NCI-H1436 treated with DMSO at 0.1 percent for 48 hours (cell line): Measurements from ENCODE around the gene BICRA.
"Not testable (repeated sequence)": the region's sequence is repeated elsewhere in the genome, so short reads cannot be mapped to it uniquely, and the experiment has no call there.

Experiments used
- DNase-seq: peaks from one replicate; lab custom pipeline; 2025; lab: John Stamatoyannopoulos, UW

BICRA gene

DNA sequence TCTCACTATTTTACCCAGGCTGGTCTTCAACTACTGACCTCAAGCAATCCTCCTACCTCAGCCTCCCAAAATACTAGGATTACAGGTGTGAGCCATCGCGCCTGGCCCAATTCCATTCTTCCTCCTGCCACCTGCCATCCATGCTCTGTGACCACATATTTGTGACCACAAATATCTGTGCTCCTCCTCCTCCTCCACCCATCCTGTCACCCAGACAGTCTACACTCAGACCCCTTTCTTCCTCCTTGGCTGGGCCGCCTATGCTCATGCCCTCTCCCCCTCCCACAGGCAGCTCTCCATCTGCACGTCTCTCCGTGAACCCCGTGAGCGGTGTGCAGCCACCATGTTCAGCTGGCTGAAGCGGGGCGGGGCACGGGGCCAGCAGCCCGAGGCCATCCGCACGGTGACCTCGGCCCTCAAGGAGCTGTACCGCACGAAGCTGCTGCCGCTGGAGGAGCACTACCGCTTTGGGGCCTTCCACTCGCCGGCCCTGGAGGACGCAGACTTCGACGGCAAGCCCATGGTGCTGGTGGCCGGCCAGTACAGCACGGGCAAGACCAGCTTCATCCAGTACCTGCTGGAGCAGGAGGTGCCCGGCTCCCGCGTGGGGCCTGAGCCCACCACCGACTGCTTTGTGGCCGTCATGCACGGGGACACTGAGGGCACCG lies 107.5 kb downstream of the BICRA start:
- DNase-seq: no peak

DNA sequence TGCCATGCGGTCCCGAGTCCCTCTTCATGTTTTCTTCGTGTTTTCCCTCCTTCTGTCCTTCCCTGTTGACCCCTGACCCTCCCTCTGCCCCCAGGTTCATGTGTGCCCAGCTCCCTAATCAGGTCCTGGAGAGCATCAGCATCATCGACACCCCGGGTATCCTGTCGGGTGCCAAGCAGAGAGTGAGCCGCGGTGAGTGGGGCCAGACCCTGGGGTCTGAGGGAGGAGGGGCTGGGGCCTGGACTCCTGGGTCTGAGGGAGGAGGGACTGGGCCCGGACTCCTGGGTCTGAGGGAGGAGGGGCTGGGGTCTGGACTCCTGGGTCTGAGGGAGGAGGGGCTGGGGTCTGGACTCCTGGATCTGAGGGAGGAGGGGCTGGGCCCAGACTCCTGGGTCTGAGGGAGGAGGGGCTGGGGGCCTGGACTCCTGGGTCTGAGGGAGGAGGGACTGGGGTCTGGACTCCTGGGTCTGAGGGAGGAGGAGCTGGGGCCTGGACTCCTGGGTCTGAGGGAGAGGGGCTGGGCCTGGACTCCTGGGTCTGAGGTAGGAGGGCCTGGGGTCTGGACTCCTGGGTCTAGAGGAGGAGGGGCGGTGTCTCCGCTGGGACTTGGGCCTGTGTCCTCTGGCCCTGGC lies 109.6 kb downstream of the BICRA start:
- not testable (repeated sequence) for DNase-seq

DNA sequence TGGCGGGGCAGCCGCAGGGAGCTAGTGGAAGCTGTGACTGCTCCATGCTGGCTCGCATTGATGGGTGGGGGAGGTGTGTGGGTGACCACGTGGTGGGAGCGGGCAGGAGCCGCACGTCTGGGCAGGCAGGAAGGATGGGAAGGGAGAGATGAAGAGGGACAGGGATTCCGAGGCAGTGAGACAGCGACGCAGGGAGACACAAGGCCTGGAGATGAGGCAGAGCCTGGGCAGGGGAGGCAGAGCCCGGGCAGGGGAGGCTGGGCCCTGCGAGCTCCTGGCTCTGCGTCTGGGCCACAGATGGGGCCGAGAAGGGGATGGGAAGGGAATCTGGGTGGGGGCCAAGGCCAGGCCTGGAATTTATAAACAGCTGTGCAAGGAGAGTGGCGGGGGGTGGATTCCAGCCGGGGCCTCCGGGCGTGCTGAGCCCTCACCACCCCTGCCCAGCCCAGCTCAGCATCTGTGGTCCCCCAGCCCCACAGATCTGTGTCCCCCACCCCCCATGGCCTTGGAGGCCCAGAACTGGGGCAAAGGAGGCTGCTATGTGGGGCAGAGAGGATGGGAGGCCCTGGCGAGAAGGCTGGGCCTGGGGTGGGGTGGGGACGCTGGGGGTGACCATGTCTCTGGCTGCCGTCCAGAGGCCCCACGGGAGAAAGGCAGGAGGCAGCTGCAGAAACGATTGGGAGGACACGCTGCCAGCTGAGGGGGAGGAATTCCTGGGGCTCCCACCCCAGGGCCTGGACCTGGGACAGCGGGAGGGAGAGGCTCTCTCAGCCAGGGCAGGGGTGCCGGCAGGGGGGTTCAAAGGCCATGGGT lies 110.3 kb downstream of the BICRA start:
- no peak for DNase-seq

DNA sequence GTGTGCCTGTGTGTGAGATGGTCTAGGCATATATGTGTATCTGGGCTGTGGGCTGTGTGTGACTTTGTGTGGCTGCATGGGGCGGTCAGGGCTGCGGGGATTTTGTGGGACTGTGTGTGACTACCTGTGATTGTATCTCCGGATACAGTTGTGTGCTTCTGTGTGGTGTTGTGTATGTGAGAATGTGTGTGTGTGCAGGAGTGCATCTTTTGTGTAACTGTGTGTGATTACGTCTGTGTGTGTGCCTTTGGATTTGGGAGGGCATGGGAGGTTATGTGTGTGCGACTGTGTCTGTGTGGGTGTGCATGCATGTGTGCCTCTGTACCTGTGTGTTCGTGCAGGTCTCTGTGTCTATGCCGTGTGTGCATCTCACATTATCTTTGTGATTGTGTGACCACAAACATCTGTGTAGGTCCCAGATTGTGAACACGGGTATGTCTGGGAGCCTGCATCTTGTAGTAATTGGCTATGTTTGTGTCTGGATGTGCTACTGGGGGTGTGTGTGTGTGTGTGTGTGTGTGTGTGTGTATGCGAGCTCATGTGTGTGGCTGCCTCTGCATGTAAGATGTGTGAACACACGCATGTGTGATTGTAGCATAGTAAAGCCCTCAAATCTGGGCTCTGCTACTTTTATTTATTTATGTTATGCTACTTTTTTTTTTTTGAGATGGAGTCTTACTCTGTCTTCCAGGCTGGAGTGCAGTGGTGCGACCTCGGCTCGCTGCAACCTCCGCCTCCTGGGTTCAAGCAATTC lies 111.9 kb downstream of the BICRA start:
- no peak for DNase-seq

DNA sequence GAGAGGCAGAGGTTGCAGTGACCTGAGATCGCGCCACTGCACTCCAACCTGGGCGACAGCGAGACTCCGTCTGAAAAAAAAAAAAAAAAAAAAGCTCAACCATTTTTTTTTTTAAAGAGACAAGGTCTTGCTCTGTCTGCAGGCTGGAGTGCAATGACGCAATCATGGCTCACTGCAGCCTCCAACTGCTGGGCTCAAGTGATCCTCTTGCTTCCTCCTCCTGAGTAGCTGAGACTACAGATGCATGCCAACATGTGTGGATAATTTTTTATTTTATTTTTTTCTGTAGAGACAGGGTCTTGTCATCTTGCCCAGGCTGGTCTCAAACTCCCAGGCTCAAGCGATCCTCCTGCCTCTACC lies 114.6 kb downstream of the BICRA start:
- no peak for DNase-seq

DNA sequence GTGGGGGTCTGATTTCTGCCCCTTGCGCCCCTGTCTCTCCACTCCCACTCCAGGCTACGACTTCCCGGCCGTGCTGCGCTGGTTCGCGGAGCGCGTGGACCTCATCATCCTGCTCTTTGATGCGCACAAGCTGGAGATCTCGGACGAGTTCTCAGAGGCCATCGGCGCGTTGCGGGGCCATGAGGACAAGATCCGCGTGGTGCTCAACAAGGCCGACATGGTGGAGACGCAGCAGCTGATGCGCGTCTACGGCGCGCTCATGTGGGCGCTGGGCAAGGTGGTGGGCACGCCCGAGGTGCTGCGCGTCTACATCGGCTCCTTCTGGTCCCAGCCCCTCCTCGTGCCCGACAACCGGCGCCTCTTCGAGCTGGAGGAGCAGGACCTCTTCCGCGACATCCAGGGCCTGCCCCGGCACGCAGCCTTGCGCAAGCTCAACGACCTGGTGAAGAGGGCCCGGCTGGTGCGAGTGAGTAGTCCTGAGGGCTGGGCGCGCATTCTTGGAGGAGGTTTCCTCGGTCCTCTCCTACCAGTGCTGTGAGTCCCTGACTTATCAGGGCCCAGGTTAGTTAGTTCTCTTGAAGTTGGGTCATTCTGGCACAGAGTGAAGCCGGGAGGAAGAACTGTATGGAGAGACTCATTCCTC lies 116.9 kb downstream of the BICRA start:
- no peak for DNase-seq

DNA sequence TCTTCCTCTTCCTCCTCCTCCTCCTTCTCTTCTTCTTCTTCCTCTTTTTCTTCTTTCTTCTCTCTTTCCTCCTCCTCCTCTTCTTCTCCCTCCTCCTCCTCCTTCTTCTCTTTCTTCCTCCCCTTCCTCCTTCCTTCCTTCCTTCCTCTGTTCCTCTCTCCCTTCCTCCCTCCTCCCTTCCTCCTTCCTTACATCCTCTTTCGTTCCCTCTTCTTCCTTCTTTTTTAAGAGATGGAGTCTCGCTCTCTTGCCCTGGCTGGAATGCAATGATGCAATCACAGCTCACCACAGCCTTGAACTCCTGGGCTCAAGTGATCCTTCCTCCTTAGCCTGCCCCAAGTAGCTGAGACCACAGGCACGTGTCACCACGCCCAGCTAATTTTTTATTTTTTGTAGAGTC lies 117.5 kb downstream of the BICRA start:
- no peak for DNase-seq

DNA sequence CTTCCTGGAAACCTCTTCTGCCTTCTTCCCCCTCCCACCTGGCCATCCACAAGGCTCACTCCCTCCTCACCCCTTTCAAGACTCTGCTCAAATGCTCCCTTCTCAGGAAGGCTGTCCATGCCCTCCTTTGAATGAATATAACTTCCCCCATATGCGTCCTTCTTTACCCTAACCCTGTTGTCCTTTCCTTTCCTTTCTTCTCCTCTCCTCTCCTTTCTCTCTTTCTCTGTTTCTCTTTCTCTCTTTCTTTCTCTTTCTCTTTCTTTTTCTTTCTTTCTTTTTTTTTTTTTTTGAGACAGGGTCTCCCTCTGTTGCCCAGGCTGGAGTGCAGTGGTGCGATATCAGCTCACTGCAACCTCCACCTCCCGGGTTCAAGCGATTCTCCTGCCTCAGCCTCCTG lies 119.4 kb downstream of the BICRA start:
- DNase-seq: not testable (repeated sequence)

DNA sequence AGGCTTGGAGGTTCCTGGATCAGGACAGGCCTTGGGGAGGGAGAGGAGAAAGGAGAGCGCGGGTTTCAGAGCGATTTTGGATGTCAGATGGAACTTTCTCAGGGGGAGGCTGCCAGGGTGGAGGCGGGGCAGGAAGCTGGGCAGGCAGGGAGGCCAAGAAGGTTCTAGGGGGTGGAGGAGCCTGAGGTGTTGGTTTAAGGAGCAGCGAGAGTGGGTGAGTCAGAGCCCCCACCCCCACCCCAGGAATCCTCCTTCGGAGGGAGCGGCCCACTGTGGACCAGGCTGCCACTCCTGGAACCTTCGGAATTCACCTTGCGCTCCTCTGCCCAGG lies 120.5 kb downstream of the BICRA start:
- no peak for DNase-seq

DNA sequence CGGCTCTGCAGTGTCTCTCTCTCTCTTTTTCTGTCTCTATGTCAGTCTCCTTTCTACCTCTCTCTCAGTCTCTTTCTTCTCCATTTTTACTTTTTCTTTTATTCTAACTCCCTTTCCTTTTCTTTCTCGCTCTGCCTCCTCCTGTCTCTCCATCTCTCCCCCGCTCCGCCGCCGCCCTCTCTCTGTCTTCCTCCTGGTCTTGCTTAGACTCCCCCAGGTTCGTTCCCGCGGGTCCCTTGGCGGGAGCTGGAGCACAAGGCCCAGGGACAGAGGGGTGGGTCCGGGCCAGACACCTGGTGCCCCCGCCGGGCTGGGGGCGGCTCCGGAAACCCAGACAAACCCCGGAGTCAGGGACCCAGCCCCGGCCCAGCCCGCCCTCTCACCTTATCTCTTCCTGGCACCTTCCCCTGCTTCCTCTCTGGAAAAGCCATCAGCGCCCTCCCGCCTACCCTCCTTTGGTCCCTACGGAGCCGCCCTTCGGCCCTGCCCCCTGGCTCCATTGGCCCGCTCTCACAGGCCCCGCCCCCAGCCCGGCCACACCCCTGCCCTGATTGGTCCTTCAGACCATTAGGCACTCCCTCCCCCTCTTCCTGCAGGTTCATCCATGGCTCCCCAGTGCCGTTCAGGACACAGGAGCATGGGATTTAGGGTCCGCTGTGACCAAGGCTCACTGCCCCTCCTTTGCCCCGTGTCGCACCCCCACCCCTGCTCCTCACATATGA lies 121.0 kb downstream of the BICRA start:
- no peak for DNase-seq

DNA sequence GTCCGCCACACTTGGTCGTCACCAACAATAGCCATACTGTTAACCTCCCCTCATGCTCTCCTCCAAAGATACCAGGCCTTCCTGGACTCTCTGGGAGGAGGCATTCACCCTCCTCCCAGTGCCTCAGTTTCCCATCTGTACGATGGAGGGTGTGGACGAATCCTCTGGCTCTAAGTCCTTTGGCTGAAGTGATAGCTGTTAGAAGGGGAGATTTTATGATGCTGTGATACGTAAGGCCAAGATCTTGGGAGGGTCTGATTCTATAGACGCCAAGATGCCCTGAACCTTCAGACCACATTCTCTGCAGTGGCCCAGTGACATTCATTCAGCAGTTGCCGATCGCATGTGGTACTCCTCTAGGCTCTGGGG lies 121.6 kb downstream of the BICRA start:
- DNase-seq: no peak

DNA sequence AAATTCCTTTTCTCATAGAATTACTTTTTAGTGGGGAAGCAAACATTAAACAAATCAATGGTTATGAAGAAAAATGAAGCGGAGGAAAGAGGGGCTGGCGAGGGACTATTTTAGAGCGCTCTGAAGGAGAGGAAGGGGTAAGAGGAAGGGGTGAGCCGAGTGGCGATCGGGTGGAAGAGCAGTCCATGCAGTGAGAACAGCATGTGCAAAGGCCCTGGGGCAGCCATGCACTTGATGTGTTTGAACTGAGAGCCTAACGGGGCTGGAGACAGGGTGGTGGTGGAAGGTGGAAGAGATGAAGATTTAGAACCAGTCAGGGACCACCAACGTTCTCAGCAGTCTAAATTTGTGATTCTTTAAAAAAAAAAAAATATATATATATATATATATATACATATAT lies 122.0 kb downstream of the BICRA start:
- no peak for DNase-seq

DNA sequence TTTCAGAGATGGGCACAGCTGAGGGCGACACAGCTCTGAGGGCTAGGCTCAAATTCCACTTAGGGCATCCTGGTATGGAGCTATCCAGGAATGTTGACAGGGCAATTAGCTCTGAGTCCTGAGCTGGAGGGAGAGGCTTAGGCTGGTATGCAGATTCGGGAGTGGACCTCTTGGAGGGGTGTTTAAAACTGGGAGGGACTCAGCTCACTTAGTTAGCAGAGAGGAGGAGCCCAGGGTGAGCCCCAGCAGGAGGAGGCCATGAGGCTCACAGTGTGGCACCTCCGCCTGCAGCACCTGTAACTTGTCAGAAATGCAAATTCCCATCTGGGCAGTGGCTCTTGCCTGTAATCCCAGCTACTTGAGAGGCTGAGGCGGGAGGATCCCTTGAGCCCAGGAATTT lies 126.2 kb downstream of the BICRA start:
- DNase-seq: no peak

DNA sequence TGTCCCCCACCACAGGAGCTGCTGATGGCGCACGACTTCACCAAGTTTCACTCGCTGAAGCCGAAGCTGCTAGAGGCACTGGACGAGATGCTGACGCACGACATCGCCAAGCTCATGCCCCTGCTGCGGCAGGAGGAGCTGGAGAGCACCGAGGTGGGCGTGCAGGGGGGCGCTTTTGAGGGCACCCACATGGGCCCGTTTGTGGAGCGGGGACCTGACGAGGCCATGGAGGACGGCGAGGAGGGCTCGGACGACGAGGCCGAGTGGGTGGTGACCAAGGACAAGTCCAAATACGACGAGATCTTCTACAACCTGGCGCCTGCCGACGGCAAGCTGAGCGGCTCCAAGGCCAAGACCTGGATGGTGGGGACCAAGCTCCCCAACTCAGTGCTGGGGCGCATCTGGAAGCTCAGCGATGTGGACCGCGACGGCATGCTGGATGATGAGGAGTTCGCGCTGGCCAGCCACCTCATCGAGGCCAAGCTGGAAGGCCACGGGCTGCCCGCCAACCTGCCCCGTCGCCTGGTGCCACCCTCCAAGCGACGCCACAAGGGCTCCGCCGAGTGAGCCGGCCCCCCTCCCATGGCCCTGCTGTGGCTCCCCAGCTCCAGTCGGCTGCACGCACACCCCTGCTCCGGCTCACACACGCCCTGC lies 132.1 kb downstream of the BICRA start:
- no peak for DNase-seq

DNA sequence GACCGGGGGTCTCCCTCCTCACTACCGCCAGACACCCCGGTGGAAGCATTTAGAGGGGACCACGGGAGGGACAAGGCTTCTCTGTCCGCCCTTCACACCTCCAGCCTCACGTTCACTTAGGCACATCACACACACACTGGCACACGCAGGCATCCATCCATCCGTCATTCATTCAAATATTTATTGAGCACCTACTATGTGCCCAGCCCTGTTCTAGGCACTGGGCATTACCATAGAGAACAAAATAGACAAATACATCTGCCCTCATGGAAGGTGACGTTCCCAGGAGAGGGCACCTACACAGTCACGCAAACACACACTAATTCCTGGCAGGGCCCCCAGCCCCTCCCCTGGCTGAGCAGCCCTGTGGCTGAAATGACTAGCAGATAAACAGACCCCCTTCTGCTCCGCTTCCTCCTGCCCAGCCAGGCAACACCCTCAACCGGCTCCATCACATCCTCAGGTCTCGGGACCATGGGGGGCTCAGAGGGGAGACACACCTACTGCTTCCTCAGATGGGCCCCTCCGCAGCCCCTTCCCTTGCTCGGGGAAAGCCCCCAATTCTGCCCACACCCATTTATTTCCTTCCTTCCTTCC lies 132.7 kb downstream of the BICRA start:
- DNase-seq: no peak

DNA sequence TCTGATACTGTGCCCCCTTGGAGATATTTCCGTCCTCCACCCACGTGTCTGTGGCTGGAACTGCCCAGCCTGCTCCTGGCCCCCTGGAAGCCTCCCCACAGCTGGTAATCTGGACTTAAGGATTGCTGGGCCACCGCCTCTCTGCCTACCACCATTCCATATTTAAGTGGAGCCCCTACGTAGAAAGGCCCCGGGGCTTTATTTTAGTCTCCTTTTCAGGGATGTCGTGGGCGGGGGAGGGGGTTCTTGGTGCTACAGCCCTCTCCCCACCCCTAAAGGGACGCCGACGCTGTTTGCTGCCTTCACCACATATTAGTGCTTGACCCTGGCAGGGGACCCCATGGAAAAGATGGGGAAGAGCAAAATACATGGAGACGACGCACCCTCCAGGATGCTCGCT lies 133.7 kb downstream of the BICRA start:
- no peak for DNase-seq

DNA sequence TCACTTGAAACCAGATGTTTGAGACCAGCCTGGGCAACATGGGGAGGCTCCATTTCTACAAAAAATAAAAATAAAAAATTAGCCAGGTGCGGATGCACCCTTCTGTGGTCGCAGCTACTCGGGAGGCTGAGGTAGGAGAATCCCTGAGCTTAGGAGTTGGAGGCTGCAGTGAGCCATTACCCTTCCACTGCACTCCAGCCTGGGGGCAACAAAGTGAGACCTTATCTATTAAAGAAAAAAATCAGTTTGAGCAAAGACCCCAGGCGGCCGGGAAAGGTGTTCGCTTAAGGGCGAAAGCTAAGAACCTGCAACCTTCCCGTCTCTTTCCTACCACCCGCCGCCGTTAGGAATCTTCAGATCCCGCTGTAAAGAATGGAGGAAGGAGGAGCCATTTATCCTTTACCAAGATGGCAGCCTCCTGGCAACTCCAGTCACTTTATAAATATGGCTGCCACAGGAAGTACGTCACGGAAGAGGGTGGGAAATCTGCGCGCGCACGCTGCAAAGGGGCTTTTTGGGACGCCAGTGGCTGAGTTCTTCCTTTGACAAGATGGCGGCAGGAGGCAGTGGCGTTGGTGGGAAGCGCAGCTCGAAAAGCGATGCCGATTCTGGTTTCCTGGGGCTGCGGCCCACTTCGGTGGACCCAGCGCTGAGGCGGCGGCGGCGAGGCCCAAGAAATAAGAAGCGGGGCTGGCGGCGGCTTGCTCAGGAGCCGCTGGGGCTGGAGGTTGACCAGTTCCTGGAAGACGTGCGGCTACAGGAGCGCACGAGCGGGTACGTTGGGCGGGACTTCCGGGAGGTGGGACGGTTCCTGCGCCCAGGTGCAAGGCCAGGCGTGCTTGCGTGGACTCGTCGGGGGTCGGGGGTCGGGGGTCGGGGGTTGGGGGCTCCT lies 136.3 kb downstream of the BICRA start, which contains the start of gene NOP53:
NOP53 (plus strand) TSS at position 537 of the 892 bp plus-strand sequence; CDS start at position 551, 14 bp downstream.
- peak; percentile 85 for DNase-seq

DNA sequence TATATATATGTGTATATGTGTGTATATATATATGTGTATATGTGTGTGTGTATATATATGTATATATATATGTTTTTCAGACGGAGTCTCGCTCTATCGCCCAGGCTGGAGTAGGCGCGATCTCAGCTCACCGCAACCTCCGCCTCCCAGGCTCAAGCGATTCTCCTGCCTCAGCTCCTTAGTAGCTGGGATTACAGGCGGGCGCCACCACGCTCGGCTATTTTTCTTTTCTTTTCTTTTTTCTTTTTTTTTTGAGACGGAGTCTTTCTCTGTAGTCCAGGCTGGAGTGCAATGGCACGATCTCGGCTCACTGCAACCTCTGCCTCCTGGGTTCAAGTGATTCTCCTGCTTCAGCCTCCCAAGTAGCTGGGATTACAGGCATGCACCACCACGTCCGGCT lies 137.2 kb downstream of the BICRA start:
- DNase-seq: not testable (repeated sequence)

DNA sequence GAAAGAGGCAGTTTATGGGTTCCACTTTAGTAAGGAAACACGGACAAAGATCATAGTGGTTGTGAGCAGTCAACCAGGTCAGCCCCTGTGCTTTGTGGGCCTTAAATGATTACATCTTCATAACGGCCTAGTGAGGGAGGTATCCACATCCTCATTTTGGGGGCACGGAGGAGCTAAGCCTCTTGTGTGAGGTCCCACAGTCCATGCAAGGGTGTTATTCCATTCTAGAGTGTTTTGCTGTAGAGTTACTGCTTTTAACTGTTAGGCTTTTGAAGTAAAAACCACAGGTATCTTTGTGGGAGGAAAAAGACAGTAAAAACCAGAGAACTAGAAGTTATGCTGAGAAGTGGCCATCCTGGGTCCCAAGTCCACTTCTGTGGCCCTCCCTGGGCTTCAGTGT lies 140.4 kb downstream of the BICRA start:
- DNase-seq: no peak
